Keratinocyte (primary cell): ENCODE data around the gene RHNO1.

Source experiments
- CTCF ChIP-seq, 3 experiments: IDR thresholded peaks in 1 of 3; conservative IDR thresholded peaks in 1 of 3; optimal IDR thresholded peaks in 1 of 3; 2 replicates in 2 of 3; 3 replicates in 1 of 3; pipeline versions ENCODE3 to v1.5.1; 2011; ENCODE audit warnings: low read length in 3 of 3, mild to moderate bottlenecking in 3 of 3, moderate library complexity in 2 of 3, control low read depth in 1 of 3, inconsistent platforms in 1 of 3; ENCODE audit not compliant: insufficient read depth in 2 of 3; ENCODE audit errors: extremely low read depth in 1 of 3
- EZH2 ChIP-seq: IDR thresholded peaks from one replicate; pipeline ENCODE4 v1.6.1; 2012; ENCODE audit warnings: inconsistent platforms, mild to moderate bottlenecking, low read length, moderate library complexity

DNA sequence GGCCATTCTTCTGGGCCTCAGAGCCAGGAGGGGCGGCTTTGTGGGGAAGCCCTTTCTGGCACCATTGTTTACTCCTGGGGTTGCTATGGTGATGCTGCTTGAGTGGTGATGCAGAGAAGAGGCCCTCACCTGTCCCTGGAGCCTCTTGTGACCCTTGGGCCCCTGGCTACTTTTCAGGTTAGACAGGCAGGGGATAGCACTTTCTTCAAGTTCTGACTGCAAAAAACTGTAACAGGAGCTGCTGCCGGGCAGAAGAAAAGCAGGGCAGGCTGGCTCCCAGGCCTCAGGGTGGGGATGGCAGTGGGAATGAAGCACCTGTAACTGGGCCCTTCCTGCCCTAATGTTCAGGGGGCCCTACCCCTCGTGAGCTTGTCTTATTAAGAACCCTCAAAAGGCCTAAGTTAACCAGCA is 20.0 kb upstream of the RHNO1 start, which contains the start of gene TEX52:
- TF ChIP-seq CTCF (optimal IDR thresholded peaks at IDR 0.05 in 1 of 3, IDR thresholded peaks at IDR 0.05 in 1 of 3, conservative IDR thresholded peaks at IDR 0.05 in 1 of 3; ENCODE audit: extremely low read depth in 1 of 3, insufficient read depth in 2 of 3, low read length in 3 of 3) (no peak), EZH2 (no peak)
